Measurements from ENCODE around the gene ADAMTSL1. TPM values are rescaled to one million over a fixed set of nuclear protein-coding genes. Genes with fewer than 3 reads are reported as not detected.

ADAMTSL1 gene
- total RNA-seq, 1 experiment from 2014 or later: not detected

- no peak overlapping the region for H3K9ac ChIP-seq (ENCODE audit: low read length)
- no peaks in the 10 kb centered on the region for H3K9me2 ChIP-seq (ENCODE audit: insufficient read depth)
- ChIA-PET RAD21 (ENCODE audit: low non-redundant PET in 1 of 2, low total read pairs in 2 of 2, uncharacterized antibody in 2 of 2, unreplicated experiment in 2 of 2) (no interaction called here), POLR2A (no interaction called here), CTCF (no interaction called here)
- DNase-seq (ENCODE audit: low read depth, low spot score): no peak
- no peak for ATAC-seq
- H3K79me2 ChIP-seq (ENCODE audit: insufficient read depth, low read length): no peaks in the 10 kb centered on the region
- TF ChIP-seq RAD21 (IDR thresholded peaks at IDR 0.05; ENCODE audit: low read depth) (no peak), CBX3 (IDR thresholded peaks at IDR 0.05; ENCODE audit: low read depth) (no peak), YY1 (IDR thresholded peaks at IDR 0.05; ENCODE audit: extremely low read depth, insufficient replicate concordance, low read depth, low read length) (no peak), ZBTB33 (IDR thresholded peaks at IDR 0.05; ENCODE audit: extremely low read depth, insufficient replicate concordance, low read length) (no peak), EZH2 (IDR thresholded peaks at IDR 0.05) (no peak), EGR1 (IDR thresholded peaks at IDR 0.05; ENCODE audit: low read depth) (no peak), CTCF (IDR thresholded peaks at IDR 0.05 in 2 of 3, conservative IDR thresholded peaks at IDR 0.05 in 1 of 3; ENCODE audit: borderline replicate concordance in 1 of 3, insufficient read depth in 1 of 3, low read depth in 2 of 3, low read length in 2 of 3) (no peak)
- TF ChIP-seq, protein P1, sequence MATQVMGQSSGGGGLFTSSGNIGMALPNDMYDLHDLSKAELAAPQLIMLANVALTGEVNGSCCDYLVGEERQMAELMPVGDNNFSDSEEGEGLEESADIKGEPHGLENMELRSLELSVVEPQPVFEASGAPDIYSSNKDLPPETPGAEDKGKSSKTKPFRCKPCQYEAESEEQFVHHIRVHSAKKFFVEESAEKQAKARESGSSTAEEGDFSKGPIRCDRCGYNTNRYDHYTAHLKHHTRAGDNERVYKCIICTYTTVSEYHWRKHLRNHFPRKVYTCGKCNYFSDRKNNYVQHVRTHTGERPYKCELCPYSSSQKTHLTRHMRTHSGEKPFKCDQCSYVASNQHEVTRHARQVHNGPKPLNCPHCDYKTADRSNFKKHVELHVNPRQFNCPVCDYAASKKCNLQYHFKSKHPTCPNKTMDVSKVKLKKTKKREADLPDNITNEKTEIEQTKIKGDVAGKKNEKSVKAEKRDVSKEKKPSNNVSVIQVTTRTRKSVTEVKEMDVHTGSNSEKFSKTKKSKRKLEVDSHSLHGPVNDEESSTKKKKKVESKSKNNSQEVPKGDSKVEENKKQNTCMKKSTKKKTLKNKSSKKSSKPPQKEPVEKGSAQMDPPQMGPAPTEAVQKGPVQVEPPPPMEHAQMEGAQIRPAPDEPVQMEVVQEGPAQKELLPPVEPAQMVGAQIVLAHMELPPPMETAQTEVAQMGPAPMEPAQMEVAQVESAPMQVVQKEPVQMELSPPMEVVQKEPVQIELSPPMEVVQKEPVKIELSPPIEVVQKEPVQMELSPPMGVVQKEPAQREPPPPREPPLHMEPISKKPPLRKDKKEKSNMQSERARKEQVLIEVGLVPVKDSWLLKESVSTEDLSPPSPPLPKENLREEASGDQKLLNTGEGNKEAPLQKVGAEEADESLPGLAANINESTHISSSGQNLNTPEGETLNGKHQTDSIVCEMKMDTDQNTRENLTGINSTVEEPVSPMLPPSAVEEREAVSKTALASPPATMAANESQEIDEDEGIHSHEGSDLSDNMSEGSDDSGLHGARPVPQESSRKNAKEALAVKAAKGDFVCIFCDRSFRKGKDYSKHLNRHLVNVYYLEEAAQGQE (IDR thresholded peaks at IDR 0.05; ENCODE audit: low read depth): no peak
- H4K20me1 ChIP-seq (ENCODE audit: insufficient read depth): no peaks in the 10 kb centered on the region
- no peaks in the 10 kb centered on the region for H3K4me1 ChIP-seq (ENCODE audit: control insufficient read depth in 1 of 2, insufficient read depth in 2 of 2, low read length in 2 of 2)
- no TSS peak for BruUV-seq (replicated peaks)
- no peak overlapping the region for H2AFZ ChIP-seq (ENCODE audit: low read depth, low read length, poor library complexity, severe bottlenecking)
- H3K4me3 ChIP-seq (replicated peaks in 1 of 2; ENCODE audit: low read depth in 1 of 2, low read length in 2 of 2): no peak overlapping the region
- no peaks in the 10 kb centered on the region for H3K36me3 ChIP-seq (ENCODE audit: control insufficient read depth in 1 of 2, insufficient read depth in 2 of 2, low read length in 2 of 2)
- no peaks in the 10 kb centered on the region for H3K9me3 ChIP-seq (ENCODE audit: control insufficient read depth in 1 of 2, insufficient read depth in 1 of 2, low read depth in 1 of 2, low read length in 2 of 2)
- intact Hi-C loops (cut with micrococcal nuclease): no loop called here
- H3K4me2 ChIP-seq (ENCODE audit: low read length): no peak overlapping the region
- no peaks in the 10 kb centered on the region for H3K27me3 ChIP-seq (ENCODE audit: insufficient read depth, low read length)
- H3K27ac ChIP-seq (ENCODE audit: low read depth, low read length): no peak overlapping the region
Measured at GRCh38 chr9:18543406-18544192, 69.6 kb downstream of the ADAMTSL1 start.
